Coronary artery (tissue), 2 donors: ENCODE measurements around the gene SH3D19.

Experiments used
- DNase-seq: peaks from one replicate; pipeline ENCODE4 v3.0.0-alpha.2; 2017; ENCODE audit warnings: low spot score
- H3K27ac ChIP-seq, 2 donors: fragments of 200-600 bp; sonication (generic); one replicate each; pipeline ENCODE4 v1.5.1; 2016 to 2019
- H3K4me3 ChIP-seq: fragments of 200-600 bp; sonication (generic); 2 replicates; pipeline ENCODE4 v1.5.1; 2016; ENCODE audit warnings: mild to moderate bottlenecking, moderate library complexity
- CTCF ChIP-seq: fragments of 200-600 bp; sonication (generic); IDR thresholded peaks from one replicate; pipeline ENCODE4 v1.5.1; 2019; ENCODE audit warnings: antibody characterized with exemption

The SH3D19 gene

DNA sequence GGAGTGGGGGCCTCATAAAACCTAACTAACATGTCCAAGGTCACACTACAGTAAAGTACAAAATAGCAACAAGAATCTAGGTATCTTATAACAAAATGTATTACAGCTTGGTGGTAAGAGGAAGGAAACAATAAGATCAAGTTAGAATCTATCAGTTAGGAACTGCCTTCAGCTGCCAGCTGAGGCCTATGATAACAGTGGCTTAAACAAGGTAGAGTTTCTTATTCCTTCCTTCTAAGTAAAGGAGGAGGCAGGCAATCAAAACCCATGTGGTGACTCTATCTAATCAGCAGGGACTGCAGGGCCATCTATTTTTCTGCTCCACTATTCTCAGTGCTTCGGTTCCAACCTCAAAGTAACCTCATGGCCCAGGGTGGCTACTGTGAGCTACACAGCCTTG lies 10.9 kb downstream of the SH3D19 start:
- no peak for TF ChIP-seq CTCF

DNA sequence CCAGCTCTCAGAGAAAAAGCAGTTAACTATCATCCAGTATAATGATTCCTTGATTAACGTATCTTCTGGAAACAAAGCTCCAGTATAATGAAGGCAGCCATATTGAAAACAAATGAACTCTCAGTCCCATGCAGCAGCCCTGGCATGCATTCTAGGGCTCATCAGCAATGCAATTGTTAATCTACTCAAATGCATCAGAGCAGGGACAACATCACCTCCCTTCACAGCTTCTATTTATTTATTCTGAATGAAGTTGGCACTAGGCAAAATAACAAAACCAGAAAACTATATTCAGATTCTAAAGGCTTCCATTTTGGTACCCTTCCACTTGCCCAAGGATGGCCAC lies 11.4 kb downstream of the SH3D19 start:
- Histone ChIP-seq H3K4me3 (no peak overlapping the region), H3K27ac (no peak overlapping the region)
- DNase-seq = no peak
- TF ChIP-seq CTCF = no peak

More for the DNA sequence above, 10.9 kb downstream of the SH3D19 start:
- Histone ChIP-seq H3K4me3 (no peak overlapping the region), H3K27ac (peak overlapping the region; percentile 14 to 40)
- no peak for DNase-seq

GRCh38 chr4:151313306-151314009 lies 11.9 kb downstream of the SH3D19 start:
- no peak for TF ChIP-seq CTCF
- no peak for DNase-seq
- Histone ChIP-seq H3K4me3 (no peak overlapping the region), H3K27ac (no peak overlapping the region)

GRCh38 chr4:151310124-151310728 lies 15.2 kb downstream of the SH3D19 start:
- DNase-seq = no peak
- no peak for TF ChIP-seq CTCF
- H3K4me3 ChIP-seq = no peak overlapping the region
- H3K27ac ChIP-seq = no peak overlapping the region

- Histone ChIP-seq H3K4me3 (no peak overlapping the region), H3K27ac (no peak overlapping the region)
- no peak for DNase-seq
- TF ChIP-seq CTCF = no peak
These were observed 20.6 kb downstream of the SH3D19 start for GRCh38 chr4:151304755-151305154.

GRCh38 chr4:151304226-151304625 lies 21.2 kb downstream of the SH3D19 start:
- no peak overlapping the region for H3K4me3 ChIP-seq
- TF ChIP-seq CTCF = no peak
- DNase-seq = no peak
- no peak overlapping the region for H3K27ac ChIP-seq

DNA sequence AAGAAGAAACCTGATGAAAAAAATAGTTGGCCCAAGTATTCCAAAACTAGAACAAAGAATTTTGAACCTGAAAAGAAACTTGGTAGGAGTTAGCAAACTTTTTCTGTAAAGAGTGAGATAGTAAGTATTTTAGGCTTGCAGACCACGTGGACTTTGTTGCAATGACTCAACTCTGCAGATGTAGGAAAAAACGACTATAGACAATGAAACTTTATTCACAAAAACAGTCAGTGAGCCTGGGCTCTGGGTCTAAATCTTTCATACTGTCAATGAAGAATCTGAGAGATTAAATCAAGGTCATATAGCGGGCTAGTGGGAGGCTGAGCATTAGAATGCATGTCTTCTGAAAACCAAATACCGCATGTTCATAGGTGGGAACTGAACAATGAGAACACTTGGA lies 23.0 kb downstream of the SH3D19 start:
- no peak for DNase-seq
- no peak overlapping the region for H3K4me3 ChIP-seq
- H3K27ac ChIP-seq = no peak overlapping the region
- no peak for TF ChIP-seq CTCF
